Gastroesophageal sphincter (tissue), 3 donors: ENCODE measurements around the gene ALPI.

Source experiments
- POLR2A ChIP-seq, 2 donors: fragments of 450-650 bp; IDR thresholded peaks; one replicate each; pipeline ENCODE4 v1.6.1; 2017; ENCODE audit warnings: antibody characterized with exemption in 2 of 2, mild to moderate bottlenecking in 2 of 2, moderate library complexity in 1 of 2
- TF ChIP-seq, protein P1 (sequence below), 4 experiments: fragments of 200-600 bp in 2 of 4; fragments of 450-650 bp in 2 of 4; sonication (generic) in 1 of 4; IDR thresholded peaks; one replicate each; pipeline ENCODE4 v1.5.1; 2017 to 2019; ENCODE audit warnings: antibody characterized with exemption in 4 of 4, mild to moderate bottlenecking in 2 of 4, moderate library complexity in 2 of 4

GRCh38 chr2:232437195-232437571 is 18.8 kb upstream of the ALPI start:
- TF ChIP-seq POLR2A (IDR thresholded peaks at IDR 0.05) = no peak
- TF ChIP-seq, protein P1, sequence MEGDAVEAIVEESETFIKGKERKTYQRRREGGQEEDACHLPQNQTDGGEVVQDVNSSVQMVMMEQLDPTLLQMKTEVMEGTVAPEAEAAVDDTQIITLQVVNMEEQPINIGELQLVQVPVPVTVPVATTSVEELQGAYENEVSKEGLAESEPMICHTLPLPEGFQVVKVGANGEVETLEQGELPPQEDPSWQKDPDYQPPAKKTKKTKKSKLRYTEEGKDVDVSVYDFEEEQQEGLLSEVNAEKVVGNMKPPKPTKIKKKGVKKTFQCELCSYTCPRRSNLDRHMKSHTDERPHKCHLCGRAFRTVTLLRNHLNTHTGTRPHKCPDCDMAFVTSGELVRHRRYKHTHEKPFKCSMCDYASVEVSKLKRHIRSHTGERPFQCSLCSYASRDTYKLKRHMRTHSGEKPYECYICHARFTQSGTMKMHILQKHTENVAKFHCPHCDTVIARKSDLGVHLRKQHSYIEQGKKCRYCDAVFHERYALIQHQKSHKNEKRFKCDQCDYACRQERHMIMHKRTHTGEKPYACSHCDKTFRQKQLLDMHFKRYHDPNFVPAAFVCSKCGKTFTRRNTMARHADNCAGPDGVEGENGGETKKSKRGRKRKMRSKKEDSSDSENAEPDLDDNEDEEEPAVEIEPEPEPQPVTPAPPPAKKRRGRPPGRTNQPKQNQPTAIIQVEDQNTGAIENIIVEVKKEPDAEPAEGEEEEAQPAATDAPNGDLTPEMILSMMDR (IDR thresholded peaks at IDR 0.05) = no peak
